ENCODE data around the gene MED19.

MED19 gene, protein sequence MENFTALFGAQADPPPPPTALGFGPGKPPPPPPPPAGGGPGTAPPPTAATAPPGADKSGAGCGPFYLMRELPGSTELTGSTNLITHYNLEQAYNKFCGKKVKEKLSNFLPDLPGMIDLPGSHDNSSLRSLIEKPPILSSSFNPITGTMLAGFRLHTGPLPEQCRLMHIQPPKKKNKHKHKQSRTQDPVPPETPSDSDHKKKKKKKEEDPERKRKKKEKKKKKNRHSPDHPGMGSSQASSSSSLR
- long read RNA-seq, transcript MED19-202 (5 exons, 1,203 nt) = major isoform, 5 of 8 reads
- long read RNA-seq, partial matches to known transcripts = 3 of 8 reads
- long read RNA-seq, other reads (novel, unspliced or antisense) = 0 of 8 reads

DNA sequence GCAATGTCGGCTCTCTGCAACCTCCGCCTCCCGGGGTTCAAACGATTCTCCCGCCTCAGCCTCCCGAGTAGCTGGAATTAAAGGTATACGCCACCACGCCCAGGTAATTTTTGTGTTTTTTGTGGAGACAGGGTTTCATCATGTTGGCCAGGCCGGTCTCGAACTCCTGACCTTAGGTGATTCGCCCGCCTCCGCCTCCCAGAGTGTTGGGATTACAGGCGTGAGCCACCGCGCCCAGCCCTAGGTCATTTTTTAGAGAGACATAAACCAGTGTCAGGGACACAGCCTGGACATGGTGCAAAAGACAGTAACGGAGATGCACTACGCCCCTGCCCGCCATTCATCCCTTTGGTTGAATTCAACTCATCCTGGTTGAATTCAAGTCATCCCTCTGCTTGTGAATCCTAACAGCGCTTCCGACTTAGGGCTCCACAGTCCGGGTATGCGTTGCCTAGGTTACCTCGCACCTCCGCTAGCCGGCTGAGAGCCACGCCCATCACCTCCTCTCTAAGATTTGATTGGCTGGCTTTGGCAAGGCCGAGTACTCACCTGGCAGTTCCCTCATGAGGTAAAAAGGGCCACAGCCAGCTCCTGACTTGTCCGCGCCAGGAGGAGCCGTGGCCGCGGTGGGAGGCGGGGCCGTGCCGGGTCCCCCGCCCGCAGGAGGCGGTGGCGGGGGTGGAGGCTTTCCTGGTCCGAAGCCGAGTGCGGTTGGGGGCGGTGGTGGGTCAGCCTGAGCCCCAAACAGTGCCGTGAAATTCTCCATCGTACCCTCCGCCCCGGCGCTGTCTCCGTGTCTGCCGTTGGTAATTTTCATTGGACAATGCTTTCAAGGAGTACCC, at the start of gene MED19:
Gene MED19 (minus strand): TSS at position 802 of the 842 bp plus-strand sequence. CDS start 36 bp downstream, at position 766.
- Histone ChIP-seq H3K27ac (replicated peaks) (peak within 1 kb of the TSS; percentile 90), H3K27me3 (ENCODE audit: insufficient read depth, poor library complexity, severe bottlenecking) (no peaks in the 10 kb centered on the region), H3K4me3 (replicated peaks; ENCODE audit: insufficient read depth, low read length) (peak within 1 kb of the TSS; percentile 97)
- TF ChIP-seq GABPA (IDR thresholded peaks at IDR 0.05; ENCODE audit: low read depth) (no peak), SPI1 (IDR thresholded peaks at IDR 0.05; ENCODE audit: borderline replicate concordance, low read depth) (no peak), POLR2AphosphoS5 (IDR thresholded peaks at IDR 0.05; ENCODE audit: low read depth) (no peak)
- TF ChIP-seq, protein P1, sequence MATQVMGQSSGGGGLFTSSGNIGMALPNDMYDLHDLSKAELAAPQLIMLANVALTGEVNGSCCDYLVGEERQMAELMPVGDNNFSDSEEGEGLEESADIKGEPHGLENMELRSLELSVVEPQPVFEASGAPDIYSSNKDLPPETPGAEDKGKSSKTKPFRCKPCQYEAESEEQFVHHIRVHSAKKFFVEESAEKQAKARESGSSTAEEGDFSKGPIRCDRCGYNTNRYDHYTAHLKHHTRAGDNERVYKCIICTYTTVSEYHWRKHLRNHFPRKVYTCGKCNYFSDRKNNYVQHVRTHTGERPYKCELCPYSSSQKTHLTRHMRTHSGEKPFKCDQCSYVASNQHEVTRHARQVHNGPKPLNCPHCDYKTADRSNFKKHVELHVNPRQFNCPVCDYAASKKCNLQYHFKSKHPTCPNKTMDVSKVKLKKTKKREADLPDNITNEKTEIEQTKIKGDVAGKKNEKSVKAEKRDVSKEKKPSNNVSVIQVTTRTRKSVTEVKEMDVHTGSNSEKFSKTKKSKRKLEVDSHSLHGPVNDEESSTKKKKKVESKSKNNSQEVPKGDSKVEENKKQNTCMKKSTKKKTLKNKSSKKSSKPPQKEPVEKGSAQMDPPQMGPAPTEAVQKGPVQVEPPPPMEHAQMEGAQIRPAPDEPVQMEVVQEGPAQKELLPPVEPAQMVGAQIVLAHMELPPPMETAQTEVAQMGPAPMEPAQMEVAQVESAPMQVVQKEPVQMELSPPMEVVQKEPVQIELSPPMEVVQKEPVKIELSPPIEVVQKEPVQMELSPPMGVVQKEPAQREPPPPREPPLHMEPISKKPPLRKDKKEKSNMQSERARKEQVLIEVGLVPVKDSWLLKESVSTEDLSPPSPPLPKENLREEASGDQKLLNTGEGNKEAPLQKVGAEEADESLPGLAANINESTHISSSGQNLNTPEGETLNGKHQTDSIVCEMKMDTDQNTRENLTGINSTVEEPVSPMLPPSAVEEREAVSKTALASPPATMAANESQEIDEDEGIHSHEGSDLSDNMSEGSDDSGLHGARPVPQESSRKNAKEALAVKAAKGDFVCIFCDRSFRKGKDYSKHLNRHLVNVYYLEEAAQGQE (IDR thresholded peaks at IDR 0.05; ENCODE audit: insufficient replicate concordance, low read depth) = no peak
- TF ChIP-seq, protein P2, sequence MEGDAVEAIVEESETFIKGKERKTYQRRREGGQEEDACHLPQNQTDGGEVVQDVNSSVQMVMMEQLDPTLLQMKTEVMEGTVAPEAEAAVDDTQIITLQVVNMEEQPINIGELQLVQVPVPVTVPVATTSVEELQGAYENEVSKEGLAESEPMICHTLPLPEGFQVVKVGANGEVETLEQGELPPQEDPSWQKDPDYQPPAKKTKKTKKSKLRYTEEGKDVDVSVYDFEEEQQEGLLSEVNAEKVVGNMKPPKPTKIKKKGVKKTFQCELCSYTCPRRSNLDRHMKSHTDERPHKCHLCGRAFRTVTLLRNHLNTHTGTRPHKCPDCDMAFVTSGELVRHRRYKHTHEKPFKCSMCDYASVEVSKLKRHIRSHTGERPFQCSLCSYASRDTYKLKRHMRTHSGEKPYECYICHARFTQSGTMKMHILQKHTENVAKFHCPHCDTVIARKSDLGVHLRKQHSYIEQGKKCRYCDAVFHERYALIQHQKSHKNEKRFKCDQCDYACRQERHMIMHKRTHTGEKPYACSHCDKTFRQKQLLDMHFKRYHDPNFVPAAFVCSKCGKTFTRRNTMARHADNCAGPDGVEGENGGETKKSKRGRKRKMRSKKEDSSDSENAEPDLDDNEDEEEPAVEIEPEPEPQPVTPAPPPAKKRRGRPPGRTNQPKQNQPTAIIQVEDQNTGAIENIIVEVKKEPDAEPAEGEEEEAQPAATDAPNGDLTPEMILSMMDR (IDR thresholded peaks at IDR 0.05; ENCODE audit: insufficient read depth, low read length) = no peak
- peak; percentile 63 to 80 for DNase-seq (ENCODE audit: low read depth in 1 of 2, low spot score in 1 of 2)

DNA sequence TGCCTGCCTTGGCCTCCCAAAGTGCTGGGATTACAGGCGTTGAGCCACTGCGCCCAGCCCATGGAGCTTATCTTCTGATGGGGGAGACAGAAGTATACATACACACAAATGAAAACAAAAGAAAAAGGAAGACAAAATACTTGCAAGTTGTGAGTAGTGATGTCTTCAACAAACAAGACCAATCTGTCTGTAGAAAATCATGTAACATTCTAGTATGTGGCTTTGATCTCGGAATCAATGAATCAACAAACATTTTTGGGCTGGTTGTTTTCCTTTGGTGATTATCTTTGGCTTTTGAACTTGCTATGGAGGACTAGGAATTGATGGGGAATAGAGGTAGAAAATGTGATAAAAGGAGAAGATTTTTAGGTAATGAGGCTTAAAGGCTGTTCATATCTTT, 46.2 kb upstream of the MED19 start:
- H3K4me3 ChIP-seq (replicated peaks; ENCODE audit: insufficient read depth, low read length) = no peak overlapping the region

DNA sequence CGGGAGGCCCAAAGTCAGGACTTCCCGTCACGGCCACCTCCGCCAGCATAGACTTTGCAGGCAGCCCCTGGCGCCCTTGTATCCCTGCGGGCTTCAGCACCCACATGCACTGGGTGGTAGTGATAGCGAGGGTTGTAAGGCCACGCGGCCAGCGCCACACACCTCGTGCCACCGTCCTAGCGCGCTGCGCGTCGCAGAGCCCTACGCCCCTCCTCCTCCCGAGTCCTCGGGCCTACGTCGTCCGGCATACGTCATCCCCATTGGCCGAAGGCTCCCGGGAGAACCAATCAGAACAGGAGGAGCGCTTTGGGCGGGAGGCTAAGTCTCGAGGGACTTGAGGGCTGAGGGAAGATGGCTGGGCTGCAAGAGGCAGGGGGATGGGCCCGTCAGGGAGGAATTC, 40.9 kb upstream of the MED19 start:
- TF ChIP-seq, protein P2 (IDR thresholded peaks at IDR 0.05; ENCODE audit: insufficient read depth, low read length) = no peak
- TF ChIP-seq SPI1 (IDR thresholded peaks at IDR 0.05; ENCODE audit: borderline replicate concordance, low read depth) = no peak
- TF ChIP-seq, protein P1 (IDR thresholded peaks at IDR 0.05; ENCODE audit: insufficient replicate concordance, low read depth) = no peak
- no peak for TF ChIP-seq POLR2AphosphoS5 (IDR thresholded peaks at IDR 0.05; ENCODE audit: low read depth)
- no peak for TF ChIP-seq GABPA (IDR thresholded peaks at IDR 0.05; ENCODE audit: low read depth)
- no peak for DNase-seq (ENCODE audit: low read depth in 1 of 2, low spot score in 1 of 2)

More for the DNA sequence above, 46.2 kb upstream of the MED19 start:
- Histone ChIP-seq H3K27ac (replicated peaks) (no peak overlapping the region), H3K27me3 (ENCODE audit: insufficient read depth, poor library complexity, severe bottlenecking) (no peaks in the 10 kb centered on the region)
- no peak for DNase-seq (ENCODE audit: low read depth in 1 of 2, low spot score in 1 of 2)
- TF ChIP-seq SPI1 (IDR thresholded peaks at IDR 0.05; ENCODE audit: borderline replicate concordance, low read depth) (no peak), POLR2AphosphoS5 (IDR thresholded peaks at IDR 0.05; ENCODE audit: low read depth) (no peak), GABPA (IDR thresholded peaks at IDR 0.05; ENCODE audit: low read depth) (no peak)

More for the DNA sequence above, 40.9 kb upstream of the MED19 start:
- H3K27me3 ChIP-seq (ENCODE audit: insufficient read depth, poor library complexity, severe bottlenecking) = no peaks in the 10 kb centered on the region
- no peak overlapping the region for H3K4me3 ChIP-seq (replicated peaks; ENCODE audit: insufficient read depth, low read length)
- no peak overlapping the region for H3K27ac ChIP-seq (replicated peaks)

All from HL-60 (cell line).